ENCODE measurements around the gene KRTAP5-6.

The KRTAP5-6 gene

DNA sequence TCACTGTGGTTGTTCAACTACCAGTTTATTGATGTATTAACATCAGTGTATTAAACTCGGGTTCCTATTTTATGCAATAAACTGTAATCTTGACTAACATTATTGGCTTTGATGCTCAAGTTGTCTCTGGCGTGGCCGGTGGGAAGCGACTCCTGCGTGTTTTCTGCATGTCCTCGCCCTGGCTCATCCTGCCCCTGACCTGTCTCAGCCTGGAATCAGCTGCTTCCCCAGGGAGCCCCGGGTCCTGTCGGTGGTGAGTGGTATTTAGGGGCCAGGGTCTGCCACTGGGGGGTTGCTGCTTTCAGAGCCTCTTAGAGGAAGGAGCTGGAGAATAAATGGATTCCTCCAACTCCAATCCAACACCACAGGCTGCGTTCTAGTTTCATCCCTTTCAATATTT lies 30.9 kb downstream of the KRTAP5-6 start:
- Mint-ChIP-seq H3K27ac (no peak overlapping the region), H3K36me3 (ENCODE audit: low read depth) (no peaks in the 10 kb centered on the region), H3K4me3 (no peak overlapping the region), H3K27me3 (ENCODE audit: low read depth) (peaks cover 41% of the 10 kb centered on the region), H3K9me3 (peaks cover 10% of the 10 kb centered on the region), H3K4me1 (ENCODE audit: low read depth) (peaks cover 6% of the 10 kb centered on the region)

DNA sequence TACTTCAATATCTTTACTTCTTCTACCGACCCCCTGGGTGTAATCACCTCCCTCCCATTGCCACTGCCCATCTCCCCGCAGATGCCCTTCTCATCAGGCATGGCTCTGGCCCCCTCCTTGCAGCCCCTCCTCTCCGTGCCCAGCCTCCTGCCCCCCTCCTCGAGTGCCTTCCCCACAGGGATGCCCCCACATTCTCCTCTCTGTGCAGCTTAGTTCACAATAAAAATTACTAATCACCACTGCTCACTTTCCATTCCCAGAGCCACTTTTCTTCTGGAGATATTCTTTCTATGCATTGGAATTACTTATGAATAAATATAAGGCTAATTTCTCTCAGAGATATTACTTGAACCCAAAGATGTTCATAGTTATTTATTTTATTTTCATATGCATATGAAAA lies 31.3 kb downstream of the KRTAP5-6 start:
- H3K4me3 Mint-ChIP-seq = no peak overlapping the region
- H3K36me3 Mint-ChIP-seq (ENCODE audit: low read depth) = no peaks in the 10 kb centered on the region
- H3K27me3 Mint-ChIP-seq (ENCODE audit: low read depth) = peaks cover 41% of the 10 kb centered on the region
- no peak overlapping the region for H3K27ac Mint-ChIP-seq
- peaks cover 10% of the 10 kb centered on the region for H3K9me3 Mint-ChIP-seq
- peaks cover 6% of the 10 kb centered on the region for H3K4me1 Mint-ChIP-seq (ENCODE audit: low read depth)

DNA sequence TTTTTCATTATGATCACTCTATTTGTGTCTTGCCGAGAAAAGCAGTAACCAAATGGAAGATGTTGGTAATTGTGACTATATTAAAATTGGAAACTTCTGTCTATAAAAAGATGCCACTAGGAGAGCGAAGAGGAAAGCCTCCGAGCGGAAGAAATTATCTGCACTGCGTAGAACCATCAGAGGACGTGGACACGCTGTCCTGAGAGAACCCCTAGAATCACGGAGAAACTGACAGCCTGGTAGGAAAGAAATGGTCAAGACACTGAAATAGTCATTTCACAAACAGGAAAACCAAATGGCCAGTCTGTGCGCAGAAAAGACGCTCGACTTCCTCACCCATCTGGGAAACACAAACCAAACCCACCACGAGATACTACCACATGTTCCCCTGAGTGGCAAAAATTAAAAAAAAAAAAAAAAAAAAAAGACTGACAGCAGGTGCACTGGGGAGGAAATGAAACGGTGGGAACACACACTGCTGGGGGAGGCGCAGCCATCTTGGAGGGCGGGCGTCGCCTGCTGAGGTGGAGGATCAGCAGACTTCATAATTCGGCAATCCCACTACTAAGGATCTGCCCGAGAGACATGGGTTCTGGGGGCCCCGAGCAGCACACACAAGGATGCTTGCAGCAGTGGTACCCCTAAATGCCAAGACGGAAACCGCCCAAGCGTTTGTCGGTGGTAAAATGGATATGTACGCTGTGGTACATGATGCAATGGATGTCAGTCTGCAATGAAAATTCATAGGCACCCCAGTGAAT lies 32.1 kb downstream of the KRTAP5-6 start:
- Mint-ChIP-seq H3K9me3 (peaks cover 10% of the 10 kb centered on the region), H3K27ac (no peak overlapping the region), H3K4me3 (no peak overlapping the region), H3K36me3 (ENCODE audit: low read depth) (no peaks in the 10 kb centered on the region), H3K27me3 (ENCODE audit: low read depth) (peaks cover 41% of the 10 kb centered on the region), H3K4me1 (ENCODE audit: low read depth) (peaks cover 7% of the 10 kb centered on the region)

DNA sequence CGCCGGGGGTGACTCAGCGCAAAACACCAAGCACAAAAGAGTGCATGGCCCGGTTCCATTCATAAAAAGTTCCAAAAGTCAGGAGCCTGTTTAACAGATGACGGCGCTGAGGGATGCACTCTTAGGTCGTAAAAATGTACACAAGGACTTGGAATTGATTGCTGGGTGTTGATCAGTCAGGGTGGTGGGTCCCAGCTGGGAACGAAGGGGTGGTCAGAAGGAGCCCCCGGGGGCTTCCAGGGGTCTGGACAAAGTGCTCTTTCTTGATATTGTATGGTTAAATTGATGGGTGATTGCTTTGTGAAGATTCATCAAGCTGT lies 32.7 kb downstream of the KRTAP5-6 start:
- Mint-ChIP-seq H3K9me3 (peaks cover 10% of the 10 kb centered on the region), H3K36me3 (ENCODE audit: low read depth) (no peaks in the 10 kb centered on the region), H3K4me1 (ENCODE audit: low read depth) (peaks cover 7% of the 10 kb centered on the region), H3K27me3 (ENCODE audit: low read depth) (peaks cover 38% of the 10 kb centered on the region), H3K27ac (no peak overlapping the region), H3K4me3 (no peak overlapping the region)

DNA sequence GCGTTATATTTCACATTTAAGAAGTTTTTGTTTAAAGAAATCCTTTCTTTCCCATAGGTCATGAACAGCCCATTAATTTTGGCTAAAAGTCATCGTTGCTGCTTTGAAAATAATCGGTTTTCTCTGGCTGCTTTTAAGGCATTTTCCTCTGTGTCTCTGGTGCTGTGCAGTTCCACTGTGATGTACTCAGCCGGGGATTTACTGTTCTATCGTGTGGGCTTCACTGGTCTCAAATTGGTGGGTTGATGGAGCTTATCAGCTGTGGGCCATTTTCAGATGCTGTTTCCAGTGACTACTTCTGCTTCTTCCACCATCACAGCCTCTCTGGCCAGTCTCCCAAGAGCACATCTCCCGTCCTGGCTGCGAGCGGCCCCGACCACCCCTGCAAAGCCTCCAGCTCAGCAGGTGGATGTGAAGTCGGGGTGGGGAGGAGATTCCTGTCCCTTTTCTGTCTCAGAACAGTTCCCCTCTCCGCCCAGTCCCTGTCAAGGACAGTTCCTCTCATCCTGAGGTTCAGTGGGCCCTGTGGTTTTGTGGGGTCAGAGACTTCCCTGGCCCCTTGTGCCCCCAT lies 33.1 kb downstream of the KRTAP5-6 start:
- H3K4me3 Mint-ChIP-seq = no peak overlapping the region
- no peak overlapping the region for H3K27ac Mint-ChIP-seq
- H3K9me3 Mint-ChIP-seq = peaks cover 10% of the 10 kb centered on the region
- H3K4me1 Mint-ChIP-seq (ENCODE audit: low read depth) = peaks cover 7% of the 10 kb centered on the region
- peaks cover 37% of the 10 kb centered on the region for H3K27me3 Mint-ChIP-seq (ENCODE audit: low read depth)
- H3K36me3 Mint-ChIP-seq (ENCODE audit: low read depth) = no peaks in the 10 kb centered on the region

DNA sequence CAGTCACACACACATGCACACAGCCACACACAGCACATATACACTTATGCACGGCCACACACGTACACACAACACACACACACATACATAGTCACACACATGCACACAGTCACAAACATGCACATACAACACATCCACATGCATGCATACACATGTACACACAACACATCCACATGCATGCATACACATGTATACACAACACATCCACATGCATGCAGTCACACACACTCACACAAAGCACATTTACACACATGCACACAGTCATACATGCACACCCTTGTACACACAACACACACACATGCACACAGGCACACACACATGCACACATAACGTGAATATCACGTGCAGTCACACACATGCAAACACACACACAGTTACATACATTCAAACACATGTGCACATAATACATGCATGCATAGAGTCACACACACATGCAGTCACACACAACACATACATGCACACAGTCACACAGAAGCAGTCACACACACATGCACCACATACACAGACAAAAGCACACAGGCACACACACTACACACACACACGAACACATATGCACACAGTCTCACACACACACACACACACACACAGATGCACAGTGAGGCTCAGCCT lies 34.6 kb downstream of the KRTAP5-6 start:
- peaks cover 41% of the 10 kb centered on the region for H3K27me3 Mint-ChIP-seq (ENCODE audit: low read depth)
- H3K4me1 Mint-ChIP-seq (ENCODE audit: low read depth) = peaks cover 7% of the 10 kb centered on the region
- no peak overlapping the region for H3K27ac Mint-ChIP-seq

DNA sequence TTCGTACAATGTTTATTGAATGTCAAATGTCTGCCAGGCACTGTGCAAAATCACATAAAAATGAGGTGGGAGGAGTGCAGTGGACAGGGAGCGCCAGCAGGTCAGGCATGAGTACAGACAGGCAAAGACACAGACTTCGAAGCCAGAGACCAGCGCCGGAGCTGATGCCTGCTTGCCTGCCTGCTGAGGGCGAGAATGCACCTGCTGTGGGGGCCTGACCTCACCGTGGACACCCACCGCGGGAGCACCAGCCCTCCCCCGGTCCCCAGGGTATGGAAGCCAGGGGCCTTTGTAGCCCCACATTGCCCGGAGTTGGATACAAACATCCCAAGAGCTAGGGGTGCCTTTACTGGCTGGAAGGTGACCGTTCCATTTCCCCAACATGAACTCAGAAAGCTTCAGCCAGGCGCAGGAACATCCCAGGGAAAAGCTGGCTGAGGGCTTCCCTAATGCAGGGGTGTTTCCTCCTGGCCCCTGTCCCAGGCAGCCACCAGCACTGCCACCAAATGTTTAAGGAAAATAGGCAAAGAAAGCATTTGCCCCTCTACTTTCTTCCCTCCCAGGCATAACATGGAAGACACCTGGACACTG lies 35.5 kb downstream of the KRTAP5-6 start:
- Mint-ChIP-seq H3K9me3 (peaks cover 29% of the 10 kb centered on the region), H3K27me3 (ENCODE audit: low read depth) (peaks cover 42% of the 10 kb centered on the region), H3K27ac (no peak overlapping the region), H3K4me3 (no peak overlapping the region), H3K4me1 (ENCODE audit: low read depth) (peaks cover 6% of the 10 kb centered on the region), H3K36me3 (ENCODE audit: low read depth) (peaks cover 5% of the 10 kb centered on the region)

More for the DNA sequence above, 34.6 kb downstream of the KRTAP5-6 start:
- Mint-ChIP-seq H3K9me3 (peaks cover 23% of the 10 kb centered on the region), H3K36me3 (ENCODE audit: low read depth) (peaks cover 5% of the 10 kb centered on the region), H3K4me3 (no peak overlapping the region)

DNA sequence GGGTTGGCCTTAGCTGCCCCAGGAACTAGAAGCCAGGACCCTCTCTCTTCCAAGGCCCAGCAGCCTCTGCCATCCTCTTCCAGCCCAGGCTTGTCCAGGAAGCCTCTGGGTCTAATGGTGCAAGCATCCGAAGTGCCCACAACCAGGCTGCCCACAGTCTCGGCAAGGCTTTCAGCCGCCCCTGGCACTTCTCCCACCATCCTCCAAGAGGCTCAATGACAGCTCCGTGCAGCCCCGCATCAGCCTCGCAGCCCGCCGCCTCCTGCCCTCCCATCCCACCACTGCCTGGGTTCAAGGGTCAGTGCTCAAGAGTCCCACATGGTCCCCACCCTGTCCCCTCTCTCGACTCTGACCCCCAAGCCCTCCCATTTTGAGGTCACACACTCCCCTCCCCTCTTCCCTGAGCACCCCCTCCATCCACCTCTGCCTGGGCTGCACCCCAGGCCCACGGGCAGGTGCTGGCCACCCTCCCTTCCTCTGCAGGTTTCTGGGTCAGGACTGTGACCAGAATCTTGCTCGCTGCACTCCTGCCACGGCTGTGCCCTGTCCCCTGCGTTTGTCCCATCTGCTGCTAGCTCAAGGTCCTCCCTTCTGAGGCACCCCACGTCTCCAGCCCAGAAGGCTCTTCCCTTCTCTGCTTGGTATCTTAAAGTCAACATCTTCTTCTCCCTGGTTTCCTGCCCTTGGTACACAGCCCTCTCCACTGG lies 36.2 kb downstream of the KRTAP5-6 start:
- peaks cover 5% of the 10 kb centered on the region for H3K36me3 Mint-ChIP-seq (ENCODE audit: low read depth)
- H3K27ac Mint-ChIP-seq = no peak overlapping the region
- peaks cover 36% of the 10 kb centered on the region for H3K9me3 Mint-ChIP-seq
- H3K4me3 Mint-ChIP-seq = no peak overlapping the region
- peaks cover 35% of the 10 kb centered on the region for H3K27me3 Mint-ChIP-seq (ENCODE audit: low read depth)
- H3K4me1 Mint-ChIP-seq (ENCODE audit: low read depth) = peaks cover 5% of the 10 kb centered on the region

DNA sequence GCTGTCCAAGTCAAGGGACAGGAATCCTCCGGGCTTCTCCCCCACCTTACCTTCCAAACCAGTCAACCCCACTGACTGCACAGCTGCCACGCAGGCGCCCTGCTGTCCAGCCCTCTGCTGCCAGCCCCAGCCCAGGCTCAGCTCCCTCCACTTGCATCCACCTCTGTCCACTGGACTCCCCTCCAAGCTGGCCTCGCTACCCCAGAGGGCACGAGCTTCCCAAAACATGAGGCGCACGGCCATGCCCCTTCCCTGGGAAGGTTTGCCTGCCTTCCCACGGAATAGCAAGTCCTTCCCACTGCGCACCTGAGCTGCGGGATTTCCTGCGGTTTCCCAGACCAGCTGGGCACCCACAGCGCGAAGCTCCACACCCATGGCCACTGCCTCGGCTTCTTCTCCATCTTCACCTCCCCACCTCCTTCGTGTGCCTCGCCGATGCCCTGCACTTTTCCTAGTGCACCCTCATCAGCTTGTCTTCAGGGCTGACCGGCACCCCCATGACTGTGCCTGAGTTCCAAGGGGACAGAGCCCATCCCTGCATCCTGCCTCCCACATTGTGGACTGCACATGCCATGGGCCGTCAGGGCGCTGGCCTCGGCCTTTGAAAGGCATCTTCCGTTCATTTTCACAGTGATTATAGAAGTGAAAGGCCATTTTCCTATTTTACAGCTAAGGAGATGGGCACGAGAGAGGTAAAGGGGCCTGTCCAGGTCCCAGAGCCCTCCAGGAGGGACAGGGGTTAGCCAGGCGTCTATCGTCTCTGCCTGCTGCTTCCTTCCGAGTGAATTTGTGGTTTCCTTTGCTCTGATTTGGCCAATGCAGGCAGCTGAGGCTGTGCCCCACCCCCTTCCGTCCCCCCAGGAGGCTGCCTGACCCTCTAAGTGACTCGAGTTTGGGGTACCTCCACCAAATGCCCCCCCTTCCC lies 37.0 kb downstream of the KRTAP5-6 start:
- H3K9me3 Mint-ChIP-seq = peaks cover 39% of the 10 kb centered on the region
- H3K36me3 Mint-ChIP-seq (ENCODE audit: low read depth) = peaks cover 5% of the 10 kb centered on the region

DNA sequence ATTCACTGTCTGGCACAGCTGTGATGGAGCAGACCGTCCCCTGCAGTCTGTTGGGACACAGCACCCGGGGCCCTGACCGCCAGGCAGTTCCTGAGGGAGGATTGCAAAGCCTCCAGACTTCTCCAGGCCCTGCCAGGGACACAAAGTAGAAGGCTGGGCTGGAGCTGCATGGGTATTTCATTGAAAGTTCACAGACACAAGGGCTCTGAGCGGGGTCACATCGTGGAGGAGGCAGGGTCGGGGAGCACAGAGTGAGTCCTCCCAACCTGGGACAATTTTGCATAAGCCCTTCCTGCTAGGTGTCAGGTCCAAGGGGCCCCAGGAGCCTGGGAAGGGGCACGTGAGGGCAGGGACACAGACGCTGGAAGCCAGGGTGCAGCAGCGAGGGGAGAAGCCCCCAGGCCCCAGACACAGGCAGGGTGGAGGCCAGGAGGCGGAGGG lies 37.7 kb downstream of the KRTAP5-6 start:
- Mint-ChIP-seq H3K4me3 (no peak overlapping the region), H3K27me3 (ENCODE audit: low read depth) (peaks cover 30% of the 10 kb centered on the region), H3K36me3 (ENCODE audit: low read depth) (peaks cover 5% of the 10 kb centered on the region), H3K27ac (no peak overlapping the region), H3K9me3 (peaks cover 39% of the 10 kb centered on the region), H3K4me1 (ENCODE audit: low read depth) (peaks cover 2% of the 10 kb centered on the region)

More for the DNA sequence above, 37.0 kb downstream of the KRTAP5-6 start:
- Mint-ChIP-seq H3K4me3 (no peak overlapping the region), H3K27ac (no peak overlapping the region), H3K27me3 (ENCODE audit: low read depth) (peaks cover 30% of the 10 kb centered on the region), H3K4me1 (ENCODE audit: low read depth) (peaks cover 3% of the 10 kb centered on the region)

DNA sequence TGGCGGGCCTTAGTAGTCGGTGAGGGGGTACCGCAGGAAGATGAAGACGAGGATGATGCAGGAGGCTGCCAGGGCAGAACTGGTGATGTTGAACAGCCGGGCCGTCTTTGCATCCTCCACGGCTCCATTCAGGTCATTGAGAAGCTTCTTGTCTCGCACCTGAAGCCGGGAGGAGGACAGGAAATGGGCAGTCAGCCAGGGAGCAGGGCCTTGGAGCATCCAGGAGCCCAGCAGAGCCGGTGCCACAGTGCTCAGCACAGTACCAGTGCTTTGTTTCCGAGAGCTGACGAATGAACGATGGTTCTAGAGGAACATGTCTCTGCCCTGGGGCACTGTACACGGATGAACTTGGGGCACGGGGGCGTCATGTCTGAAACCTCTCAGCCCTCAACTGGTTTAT lies 38.3 kb downstream of the KRTAP5-6 start:
- Mint-ChIP-seq H3K4me1 (ENCODE audit: low read depth) (peaks cover 2% of the 10 kb centered on the region), H3K36me3 (ENCODE audit: low read depth) (peaks cover 5% of the 10 kb centered on the region), H3K27ac (no peak overlapping the region), H3K4me3 (no peak overlapping the region), H3K9me3 (peaks cover 39% of the 10 kb centered on the region), H3K27me3 (ENCODE audit: low read depth) (peaks cover 24% of the 10 kb centered on the region)

DNA sequence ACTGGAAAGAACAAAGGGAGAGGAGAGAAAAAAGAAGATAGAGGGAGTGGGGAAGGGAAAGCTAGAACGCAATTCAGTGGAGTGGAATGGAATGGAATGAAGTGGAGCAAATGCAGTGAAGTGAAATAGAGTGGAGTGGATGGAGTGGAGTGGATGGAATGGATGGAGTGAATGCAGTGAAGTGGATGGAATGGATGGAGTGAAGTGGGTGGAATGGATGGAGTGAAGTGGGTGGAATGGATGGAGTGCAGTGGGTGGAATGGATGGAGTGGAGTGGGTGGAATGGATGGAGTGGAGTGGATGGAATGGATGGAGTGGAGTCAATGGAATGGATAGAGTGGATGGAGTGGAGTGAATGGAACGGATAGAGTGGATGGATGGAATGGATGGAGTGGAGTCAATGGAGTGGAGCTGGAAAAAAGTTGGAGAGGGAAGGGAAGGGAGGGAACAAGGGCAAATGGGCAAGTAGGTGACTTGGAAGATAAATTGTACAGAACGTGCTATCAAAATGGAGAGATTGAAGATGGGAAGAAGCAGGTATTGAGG lies 39.5 kb downstream of the KRTAP5-6 start:
- Mint-ChIP-seq H3K36me3 (ENCODE audit: low read depth) (peaks cover 5% of the 10 kb centered on the region), H3K4me1 (ENCODE audit: low read depth) (peaks cover 2% of the 10 kb centered on the region), H3K4me3 (no peak overlapping the region), H3K9me3 (peaks cover 32% of the 10 kb centered on the region), H3K27ac (no peak overlapping the region), H3K27me3 (ENCODE audit: low read depth) (peaks cover 17% of the 10 kb centered on the region)

DNA sequence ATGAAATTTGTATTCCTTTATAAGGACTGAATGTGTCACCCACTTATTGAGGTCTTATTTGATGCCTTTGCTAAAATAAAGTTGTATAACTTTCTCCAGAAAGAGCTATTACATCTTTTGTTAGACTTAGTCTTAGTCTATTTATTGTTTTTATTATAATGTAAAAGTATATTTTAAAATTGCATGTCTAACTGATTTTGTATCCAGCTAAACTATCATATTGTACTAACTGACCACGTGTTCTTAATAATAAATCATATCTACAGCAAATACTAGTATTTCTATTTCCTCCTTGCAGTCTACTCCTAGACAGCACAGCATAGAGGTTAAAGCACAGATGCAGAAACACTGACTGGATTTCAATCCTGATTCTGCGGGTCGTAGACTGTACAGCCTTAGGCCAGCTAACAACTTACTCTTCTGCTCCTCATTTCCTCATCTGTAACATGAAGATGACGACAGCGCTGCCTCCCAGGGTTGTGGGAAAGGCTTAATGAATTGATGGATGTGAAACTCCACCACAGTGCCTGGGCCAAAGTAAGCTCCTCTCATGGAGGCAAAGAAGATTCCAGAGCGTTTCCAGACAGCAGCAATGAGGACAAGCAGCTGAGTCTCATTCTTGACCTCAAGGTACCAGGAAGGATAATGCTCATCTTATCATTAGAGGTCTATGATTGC lies 40.2 kb downstream of the KRTAP5-6 start:
- peaks cover 29% of the 10 kb centered on the region for H3K9me3 Mint-ChIP-seq
- no peak overlapping the region for H3K27ac Mint-ChIP-seq
- peaks cover 5% of the 10 kb centered on the region for H3K36me3 Mint-ChIP-seq (ENCODE audit: low read depth)
- H3K27me3 Mint-ChIP-seq (ENCODE audit: low read depth) = peaks cover 14% of the 10 kb centered on the region
- no peak overlapping the region for H3K4me3 Mint-ChIP-seq
- peaks cover 2% of the 10 kb centered on the region for H3K4me1 Mint-ChIP-seq (ENCODE audit: low read depth)

Measured in T-helper 1 cell treated with Interleukin-12 subunit alpha and Interleukin-12 subunit beta and Interleukin-4 antibody, amounts not matched to agents 30 μg/mL and 1 μg/mL, for 36 hours (primary cell).